Naive thymus-derived CD8-positive, alpha-beta T cell (primary cell): ENCODE data around the gene RUVBL2. TPM values are rescaled to one million over a fixed set of nuclear protein-coding genes. Genes with fewer than 3 reads are reported as not detected.

Source experiments
- ATAC-seq, 2 donors: fragments of 150-1000 bp; cut with Tn5 transposase in 1 of 2; sonication (Bioruptor Pico), chemical (Tn5 transposase) in 1 of 2; 1 replicate in 1 of 2; 2 replicates in 1 of 2; pipeline ENCODE4 v1.10.0; 2021; ENCODE audit warnings: mild to moderate bottlenecking in 2 of 2, moderate library complexity in 2 of 2
- POLR2A ChIA-PET: fragments of 350-600 bp; sonication (Branson Sonifier 250); formaldehyde crosslinking; loops from one replicate; lab custom pipeline; 2021; ENCODE audit warnings: antibody characterized with exemption; lab: Charles Lee
- DNase-seq, 10 donors: peaks; one replicate each; pipeline versions ENCODE4 v3.0.0 to v3.0.0-alpha.2; 2020 to 2022
- H3K27ac Mint-ChIP-seq, 10 donors: one replicate each; pipeline ENCODE4 v1.8.0; 2020 to 2022; ENCODE audit warnings: mild to moderate bottlenecking in 10 of 10, mixed read lengths in 10 of 10, moderate library complexity in 4 of 10, inconsistent platforms in 1 of 10
- H3K27me3 Mint-ChIP-seq, 5 donors: one replicate each; pipeline ENCODE4 v1.8.0; 2021 to 2022; ENCODE audit warnings: mixed read lengths in 5 of 5
- H3K36me3 Mint-ChIP-seq, 3 donors: one replicate each; pipeline ENCODE4 v1.8.0; 2020 to 2022; ENCODE audit warnings: mixed read lengths in 3 of 3, mild to moderate bottlenecking in 2 of 3, inconsistent platforms in 1 of 3
- H3K4me1 Mint-ChIP-seq, 4 donors: one replicate each; pipeline ENCODE4 v1.8.0; 2021 to 2022; ENCODE audit warnings: mixed read lengths in 4 of 4
- H3K4me3 Mint-ChIP-seq, 10 donors: one replicate each; pipeline ENCODE4 v1.8.0; 2020 to 2022; ENCODE audit warnings: mild to moderate bottlenecking in 10 of 10, mixed read lengths in 10 of 10, moderate library complexity in 6 of 10, inconsistent platforms in 1 of 10
- H3K9me3 Mint-ChIP-seq, 9 donors: one replicate each; pipeline ENCODE4 v1.8.0; 2020 to 2022; ENCODE audit warnings: mixed read lengths in 9 of 9, mild to moderate bottlenecking in 3 of 9, inconsistent platforms in 1 of 9, moderate library complexity in 1 of 9
- polyA plus RNA-seq, 3 donors: library from polyadenylated mRNA; unstranded; fragments of 300-500 nt; fragmentation: Illumina TruSeq; gene quantifications; one replicate each; pipeline ENCODE4 v1.2.3, GENCODE V29; 2021
- total RNA-seq, 8 experiments: library from RNA in 2 of 8; stranded (reverse) in 2 of 8; gene quantifications; one replicate each; pipeline ENCODE4 v1.2.3 and lab custom pipeline; 2021 to 2026

Gene RUVBL2
- total RNA-seq (10 to 100 TPM; 30.4 to 32.0 TPM), polyA plus RNA-seq (10 to 100 TPM; 47.5 to 66.1 (median 62.0) TPM), total RNA-seq (lab: John Stamatoyannopoulos, UW) (13.3 to 201 (median 38.8) reads per million in 6 experiments)

DNA sequence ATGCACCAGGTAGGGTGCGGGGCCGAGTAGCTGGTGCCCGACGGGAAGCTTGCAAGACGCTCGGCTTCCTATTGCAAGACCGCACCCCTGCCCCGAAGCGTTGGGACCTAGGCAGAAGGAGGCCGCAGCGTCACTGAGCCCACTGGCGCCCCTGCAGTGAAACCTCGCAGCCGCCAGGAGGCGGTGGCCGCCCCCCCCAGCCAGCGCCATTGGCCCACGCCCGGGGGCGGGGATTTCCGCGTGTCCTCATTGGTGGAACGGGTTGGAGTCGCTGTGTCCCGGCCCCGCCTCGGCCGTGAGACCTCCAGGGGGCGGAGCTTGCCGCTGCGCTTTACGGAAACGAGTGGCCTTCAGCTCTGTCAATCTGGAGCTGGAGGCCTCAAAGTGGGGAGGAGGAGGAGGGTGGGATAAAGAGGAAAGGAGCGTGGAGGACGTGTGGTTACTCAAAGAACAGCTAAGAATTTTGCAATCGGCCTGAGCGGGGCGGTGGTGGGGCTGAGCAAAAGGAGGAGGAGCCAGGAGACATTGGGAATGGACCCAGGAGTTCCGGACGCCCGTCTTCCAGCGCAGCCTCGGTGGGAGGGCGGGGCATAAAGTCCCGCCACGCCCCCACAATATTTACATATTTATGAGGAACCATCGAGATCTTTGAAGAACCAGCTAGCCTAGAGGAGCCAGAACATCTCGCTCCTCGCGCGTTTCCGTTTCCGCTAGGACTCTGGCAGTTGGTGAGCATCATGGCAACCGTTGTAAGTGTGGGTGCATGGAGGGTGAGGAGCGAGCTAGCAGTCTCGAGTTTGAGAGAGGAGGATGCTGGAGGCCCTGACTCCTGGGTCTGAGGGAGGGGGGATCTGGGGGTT lies at the start of gene RUVBL2, which contains the start of gene GYS1:
Gene RUVBL2, plus strand, starts transcription at position 713 of the 860 bp plus-strand sequence. Its CDS starts 25 bp downstream, at position 738.
Gene GYS1, minus strand, starts transcription at position 135 of the 860 bp plus-strand sequence. CDS start 197 bp downstream, outside the sequence.
- peaks cover 33 to 63% (median 44%) of the 10 kb centered on the region in 4 donors for H3K4me1 Mint-ChIP-seq
- H3K4me3 Mint-ChIP-seq: peak within 1 kb of the TSS; percentile 92 to 98 (median 94)
- peak; percentile 98 to 100 (median 99) for DNase-seq
- no peaks in the 10 kb centered on the region for H3K9me3 Mint-ChIP-seq
- H3K27me3 Mint-ChIP-seq: no peaks in the 10 kb centered on the region
- POLR2A ChIA-PET: interaction anchor here (0.5 to 3.4 kb wide), 35 partner anchors 10 to 795 kb away, joined by 3 to 53 read pairs (median 4); partner anchors contain the start of genes AP2A1, BAX, BCL2L12 and CA11
- peak within 1 kb of the TSS; percentile 90 to 99 (median 98) for H3K27ac Mint-ChIP-seq
- H3K36me3 Mint-ChIP-seq: peaks cover 0 to 15% (median 0%) of the 10 kb centered on the region in 3 donors
- ATAC-seq: peak; percentile 92

DNA sequence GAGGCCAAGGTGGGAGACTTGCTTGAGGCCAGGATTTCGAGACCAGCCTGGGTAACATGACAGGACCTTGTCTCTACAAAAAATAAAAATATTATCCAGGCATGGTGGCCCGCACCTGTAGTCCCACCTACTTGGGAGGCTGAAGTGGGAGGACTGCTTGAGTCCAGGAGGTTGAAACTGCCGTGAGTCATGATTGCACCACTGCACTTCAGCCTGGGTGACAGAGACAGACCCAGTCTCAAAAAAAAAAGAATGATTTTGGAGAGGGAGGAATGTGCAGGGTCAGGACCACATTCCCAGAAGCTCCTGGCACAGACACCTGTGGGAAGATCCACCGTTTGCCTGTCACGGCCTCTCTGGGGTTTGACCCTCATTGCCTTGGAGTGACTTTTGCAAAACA lies 48.3 kb upstream of the RUVBL2 start:
- no peak overlapping the region for H3K27ac Mint-ChIP-seq
- peaks cover 0 to 2% (median 0%) of the 10 kb centered on the region in 4 donors for H3K4me1 Mint-ChIP-seq
- H3K27me3 Mint-ChIP-seq: no peaks in the 10 kb centered on the region
- no peak overlapping the region for H3K4me3 Mint-ChIP-seq
- no peak for DNase-seq
- H3K36me3 Mint-ChIP-seq: peaks cover 0 to 11% (median 9%) of the 10 kb centered on the region in 3 donors
- POLR2A ChIA-PET: interaction anchor here (1.3 kb wide), 1 partner anchor 19 kb away, joined by 3 read pairs; no protein-coding TSS in a partner anchor
- no peak for ATAC-seq
- peaks cover 0 to 5% (median 0%) of the 10 kb centered on the region in 9 donors for H3K9me3 Mint-ChIP-seq

DNA sequence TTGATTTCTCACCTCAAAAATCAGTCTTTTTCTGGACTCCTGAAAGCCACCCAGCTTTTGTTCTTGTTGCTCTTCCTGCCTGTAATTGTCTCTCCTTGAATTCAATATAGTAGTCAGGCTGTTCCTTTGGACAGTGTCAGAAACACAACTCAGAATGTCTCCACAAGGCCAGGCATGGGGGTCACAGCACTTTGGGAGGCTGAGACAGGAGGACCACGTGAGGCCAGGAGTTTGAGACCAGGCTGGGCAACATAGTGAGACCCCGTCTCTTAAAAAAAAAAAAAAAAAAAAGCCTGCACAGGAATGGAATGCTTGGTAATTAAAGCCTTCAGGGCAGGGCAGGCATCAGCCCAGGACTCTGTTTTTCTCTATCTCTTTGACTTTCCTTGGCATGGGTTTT lies 47.9 kb upstream of the RUVBL2 start:
- peaks cover 0 to 2% (median 0%) of the 10 kb centered on the region in 4 donors for H3K4me1 Mint-ChIP-seq
- ATAC-seq (no peak), DNase-seq (no peak)
- H3K27me3 Mint-ChIP-seq: no peaks in the 10 kb centered on the region
- peaks cover 0 to 7% (median 6%) of the 10 kb centered on the region in 3 donors for H3K36me3 Mint-ChIP-seq
- no peak overlapping the region for H3K27ac Mint-ChIP-seq
- peaks cover 0 to 5% (median 0%) of the 10 kb centered on the region in 9 donors for H3K9me3 Mint-ChIP-seq
- POLR2A ChIA-PET: interaction anchor here (0.5 to 1.3 kb wide), 2 partner anchors 18 to 33 kb away, joined by 3 read pairs; no protein-coding TSS in a partner anchor
- H3K4me3 Mint-ChIP-seq: no peak overlapping the region

DNA sequence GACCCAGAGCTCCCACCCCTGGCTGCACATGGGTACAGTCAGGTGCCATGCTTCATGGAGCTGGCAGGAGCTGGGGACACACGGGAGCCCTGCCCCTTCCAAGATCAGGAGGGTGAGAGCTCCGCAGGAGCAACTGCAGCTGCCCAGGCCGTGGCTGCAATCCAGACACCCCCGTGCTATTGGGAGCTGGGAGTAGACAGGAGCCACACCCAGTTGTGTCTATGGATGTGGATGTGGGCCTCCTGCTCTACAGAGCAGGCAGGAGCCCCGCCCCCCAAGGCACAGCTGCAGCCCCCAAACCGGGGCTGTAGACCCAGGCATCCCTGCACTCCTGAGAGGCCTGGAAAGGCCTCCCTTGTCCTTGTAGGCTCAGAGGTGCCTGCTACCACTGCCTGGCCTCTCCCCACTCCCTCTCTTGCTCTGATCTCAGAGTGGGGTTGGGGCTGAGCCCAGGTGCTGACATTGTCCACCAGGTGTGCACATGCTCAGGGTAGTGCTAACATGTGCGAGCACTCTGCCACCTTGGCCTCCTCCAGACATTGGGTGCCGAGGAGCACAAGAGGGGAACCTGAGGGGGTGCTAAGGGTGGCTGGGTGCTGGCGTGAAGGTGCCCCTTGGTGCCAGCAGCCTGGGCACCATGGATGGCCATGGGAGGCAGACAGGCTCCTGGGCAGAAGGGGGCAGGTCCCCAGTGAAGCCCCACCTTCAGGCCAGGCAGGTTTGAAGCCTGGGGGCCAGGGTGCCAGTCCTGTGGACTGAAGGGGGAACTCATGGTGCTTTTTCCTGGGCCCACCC lies 47.0 kb upstream of the RUVBL2 start:
- Mint-ChIP-seq H3K36me3 (peaks cover 0 to 2% (median 0%) of the 10 kb centered on the region in 3 donors), H3K27ac (no peak overlapping the region), H3K4me1 (peaks cover 0 to 2% (median 0%) of the 10 kb centered on the region in 4 donors), H3K9me3 (peaks cover 0 to 5% (median 0%) of the 10 kb centered on the region in 9 donors), H3K4me3 (no peak overlapping the region), H3K27me3 (no peaks in the 10 kb centered on the region)
- DNase-seq (no peak), ATAC-seq (no peak)
- POLR2A ChIA-PET: interaction anchor here (0.5 kb wide), 1 partner anchor 34 kb away, joined by 3 read pairs; no protein-coding TSS in a partner anchor

DNA sequence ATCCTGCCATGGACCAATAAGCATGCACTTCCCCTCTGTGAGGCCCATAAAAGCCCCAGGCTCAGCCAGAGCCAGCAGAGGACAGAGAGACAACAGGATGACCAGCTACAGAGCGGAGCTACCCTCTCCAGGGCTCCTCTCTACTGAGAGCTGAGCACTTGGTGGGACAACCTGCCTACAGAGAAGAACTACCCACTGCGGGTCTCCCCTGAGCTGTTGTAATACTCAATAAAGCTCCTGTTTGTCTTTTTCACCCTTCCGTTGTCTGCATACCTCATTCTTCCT lies 46.5 kb upstream of the RUVBL2 start:
- H3K27ac Mint-ChIP-seq: peak overlapping the region in 2 of 10 donors; percentile 13 to 34
- H3K27me3 Mint-ChIP-seq: no peaks in the 10 kb centered on the region
- no peak for ATAC-seq
- H3K36me3 Mint-ChIP-seq: no peaks in the 10 kb centered on the region
- no peak overlapping the region for H3K4me3 Mint-ChIP-seq
- DNase-seq: no peak
- POLR2A ChIA-PET: no interaction called here
- H3K4me1 Mint-ChIP-seq: peaks cover 0 to 2% (median 0%) of the 10 kb centered on the region in 4 donors
- H3K9me3 Mint-ChIP-seq: peaks cover 0 to 5% (median 0%) of the 10 kb centered on the region in 9 donors

DNA sequence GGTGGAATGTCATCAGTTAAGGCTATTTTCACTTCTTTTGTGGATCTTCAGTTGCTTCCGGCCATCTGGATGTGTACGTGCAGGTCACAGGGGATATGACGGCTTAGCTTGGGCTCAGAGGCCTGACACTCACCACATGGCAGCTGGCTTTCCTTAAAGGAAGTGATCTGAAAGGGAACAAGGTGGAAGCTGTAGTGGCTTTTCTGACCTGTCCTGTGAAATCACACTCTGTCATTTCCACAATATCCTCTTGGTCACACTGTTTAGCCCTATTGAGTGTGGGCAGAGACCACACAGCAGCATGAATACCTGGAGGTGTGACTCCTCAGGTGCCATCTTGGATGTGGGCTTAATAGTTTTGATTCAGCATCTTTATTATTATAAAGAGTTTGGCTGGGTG lies 43.5 kb upstream of the RUVBL2 start:
- H3K36me3 Mint-ChIP-seq: no peaks in the 10 kb centered on the region
- peaks cover 2 to 6% (median 3%) of the 10 kb centered on the region in 4 donors for H3K4me1 Mint-ChIP-seq
- H3K4me3 Mint-ChIP-seq: no peak overlapping the region
- peaks cover 0 to 5% (median 0%) of the 10 kb centered on the region in 9 donors for H3K9me3 Mint-ChIP-seq
- no peak overlapping the region for H3K27ac Mint-ChIP-seq
- no peaks in the 10 kb centered on the region for H3K27me3 Mint-ChIP-seq
- POLR2A ChIA-PET: no interaction called here
- ATAC-seq (no peak), DNase-seq (no peak)

DNA sequence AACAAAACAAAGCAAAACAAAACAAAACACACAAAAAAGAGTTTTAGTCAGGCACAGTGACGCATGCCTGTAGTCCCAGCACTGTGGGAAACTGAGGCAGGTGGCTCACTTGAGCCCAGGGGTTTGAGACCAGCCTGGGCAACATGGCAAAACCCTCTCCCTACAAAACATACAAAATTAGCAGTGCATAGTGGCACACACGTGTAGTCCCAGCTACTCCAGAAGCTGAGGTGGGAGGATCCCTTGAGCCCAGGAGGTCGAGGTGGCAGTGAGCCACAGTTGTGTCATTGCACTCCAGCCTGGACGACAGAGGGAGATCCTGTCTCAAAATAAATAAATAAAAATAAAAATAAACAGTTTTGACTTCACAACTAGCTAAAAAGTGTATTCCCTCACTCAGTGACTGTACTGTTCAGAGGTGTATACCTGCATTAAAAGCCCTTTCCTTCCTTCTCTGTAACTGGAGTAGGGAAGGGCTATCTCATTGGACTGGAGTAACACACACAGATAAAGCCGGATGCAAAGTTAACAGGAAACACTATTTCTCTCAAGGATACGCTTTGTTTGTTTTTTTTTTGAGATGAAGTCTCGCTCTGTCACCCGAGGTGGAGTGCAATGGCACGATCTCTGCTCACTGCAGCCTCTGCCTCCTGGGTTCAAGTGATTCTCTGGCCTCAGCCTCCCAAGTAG lies 42.7 kb upstream of the RUVBL2 start:
- no peak overlapping the region for H3K4me3 Mint-ChIP-seq
- DNase-seq (no peak), ATAC-seq (no peak)
- peaks cover 5 to 13% (median 11%) of the 10 kb centered on the region in 4 donors for H3K4me1 Mint-ChIP-seq
- H3K36me3 Mint-ChIP-seq: peaks cover 0 to under 1% (median 0%) of the 10 kb centered on the region in 3 donors
- H3K9me3 Mint-ChIP-seq: peaks cover 0 to 5% (median 0%) of the 10 kb centered on the region in 9 donors
- POLR2A ChIA-PET: interaction anchor here (1.1 kb wide), 1 partner anchor 10 kb away, joined by 3 read pairs; no protein-coding TSS in a partner anchor
- no peak overlapping the region for H3K27ac Mint-ChIP-seq
- no peaks in the 10 kb centered on the region for H3K27me3 Mint-ChIP-seq

DNA sequence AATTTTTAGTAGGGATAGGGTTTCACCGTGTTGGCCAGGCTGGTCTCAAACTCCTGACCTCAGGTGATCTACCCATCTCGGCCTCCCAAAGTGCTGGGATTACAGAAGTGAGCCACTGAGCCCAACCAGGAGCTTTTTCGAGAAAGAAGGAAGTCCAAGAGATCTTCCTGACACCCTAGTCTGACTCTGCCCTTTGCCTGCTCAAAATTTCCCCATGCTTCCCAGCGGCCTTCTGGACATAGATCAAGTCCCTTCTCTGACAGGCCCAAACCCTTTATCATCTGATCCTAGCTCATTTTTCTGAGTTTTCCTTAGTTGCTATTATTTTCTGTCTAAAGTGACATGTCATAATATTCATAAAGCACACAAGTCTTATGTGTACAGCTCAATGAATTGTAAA lies 40.5 kb upstream of the RUVBL2 start:
- POLR2A ChIA-PET: interaction anchor here (0.7 to 3.7 kb wide), 2 partner anchors 12 to 57 kb away, joined by 3 to 51 read pairs; partner anchors contain the start of gene FTL
- H3K27me3 Mint-ChIP-seq: no peaks in the 10 kb centered on the region
- peaks cover 12 to 32% (median 24%) of the 10 kb centered on the region in 4 donors for H3K4me1 Mint-ChIP-seq
- peaks cover 0 to 4% (median 0%) of the 10 kb centered on the region in 9 donors for H3K9me3 Mint-ChIP-seq
- peaks cover 0 to 19% (median 4%) of the 10 kb centered on the region in 3 donors for H3K36me3 Mint-ChIP-seq
- H3K4me3 Mint-ChIP-seq: peak overlapping the region in 9 of 10 donors; percentile 2 to 86 (median 39)
- ATAC-seq: no peak
- H3K27ac Mint-ChIP-seq: peak overlapping the region in 1 of 10 donors; percentile 31
- no peak for DNase-seq

DNA sequence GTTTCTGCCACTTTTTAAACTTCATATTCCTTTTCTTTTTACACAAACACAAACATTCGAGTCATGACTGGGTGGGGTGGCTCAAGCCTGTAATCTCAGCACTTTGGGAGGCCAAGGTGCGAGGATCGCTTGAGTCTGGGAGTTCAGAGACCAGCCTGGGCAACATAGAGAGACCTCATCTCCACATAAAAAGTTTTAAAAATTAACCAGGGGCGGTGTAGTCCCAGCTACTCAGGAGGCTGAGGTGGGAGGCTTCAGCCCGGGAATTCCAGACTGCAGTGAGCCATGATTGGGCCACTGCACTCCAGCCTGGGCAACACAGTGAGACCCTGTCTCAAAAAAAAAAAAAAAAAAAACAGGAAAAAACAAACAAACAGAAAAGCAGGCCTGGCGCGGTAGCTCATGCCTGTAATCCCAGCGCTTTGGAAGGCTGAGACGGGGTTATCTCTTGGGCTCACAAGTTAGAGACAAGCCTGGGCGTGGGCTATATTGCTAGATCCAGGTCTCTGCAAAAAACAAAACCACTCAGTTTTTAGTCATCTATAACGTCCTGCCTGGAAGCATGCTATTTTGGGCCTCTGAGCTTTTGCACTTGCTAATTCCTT lies 39.6 kb upstream of the RUVBL2 start:
- peaks cover 0 to 25% (median 4%) of the 10 kb centered on the region in 3 donors for H3K36me3 Mint-ChIP-seq
- ATAC-seq (no peak), DNase-seq (no peak)
- H3K4me1 Mint-ChIP-seq: peaks cover 12 to 35% (median 27%) of the 10 kb centered on the region in 4 donors
- no peaks in the 10 kb centered on the region for H3K27me3 Mint-ChIP-seq
- H3K4me3 Mint-ChIP-seq: peak overlapping the region; percentile 84 to 95 (median 90)
- POLR2A ChIA-PET: interaction anchor here (0.6 to 3.7 kb wide), 8 partner anchors 11 to 172 kb away, joined by 3 to 51 read pairs (median 6); partner anchors contain the start of genes FTL, GYS1 and NUCB1
- H3K9me3 Mint-ChIP-seq: no peaks in the 10 kb centered on the region
- peak overlapping the region; percentile 84 to 97 (median 92) for H3K27ac Mint-ChIP-seq

DNA sequence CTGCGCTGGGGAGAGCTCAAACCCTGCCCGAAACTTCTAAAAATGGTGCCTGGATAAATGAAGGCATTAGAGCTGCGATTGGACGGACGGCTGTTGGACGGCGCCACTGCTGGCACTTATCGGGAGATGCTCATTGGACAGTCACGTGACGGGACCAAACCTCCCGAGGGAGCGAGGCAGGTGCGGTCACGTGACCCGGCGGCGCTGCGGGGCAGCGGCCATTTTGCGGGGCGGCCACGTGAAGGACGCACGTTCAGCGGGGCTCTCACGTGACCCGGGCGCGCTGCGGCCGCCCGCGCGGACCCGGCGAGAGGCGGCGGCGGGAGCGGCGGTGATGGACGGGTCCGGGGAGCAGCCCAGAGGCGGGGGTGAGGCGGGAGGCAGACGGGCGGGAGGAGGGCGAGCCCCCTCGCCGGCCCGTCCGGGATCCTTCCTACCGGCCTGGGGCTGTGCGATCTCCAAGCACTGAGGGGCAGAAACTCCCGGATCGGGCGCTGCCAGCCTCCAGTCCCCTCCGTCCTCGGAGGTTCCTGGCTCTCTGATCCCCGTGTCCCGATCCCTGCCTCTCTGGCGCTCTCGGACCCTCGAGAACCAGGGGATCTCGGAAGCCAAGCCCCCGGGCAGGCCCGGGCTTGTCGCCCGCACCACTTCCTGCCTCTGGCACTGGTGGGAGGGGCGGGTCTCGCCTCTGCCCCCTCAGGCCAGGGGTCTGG lies 38.9 kb upstream of the RUVBL2 start, which contains the start of gene BAX:
Gene BAX, plus strand, starts transcription at position 281 of the 713 bp plus-strand sequence. Its CDS starts 54 bp downstream, at position 335.
- POLR2A ChIA-PET: interaction anchor here (0.7 to 3.7 kb wide), 9 partner anchors 10 to 172 kb away, joined by 3 to 51 read pairs (median 8); partner anchors contain the start of genes FTL, GYS1, NUCB1 and PPP1R15A
- DNase-seq: peak; percentile 65 to 91 (median 76)
- H3K36me3 Mint-ChIP-seq: peaks cover 0 to 25% (median 4%) of the 10 kb centered on the region in 3 donors
- no peaks in the 10 kb centered on the region for H3K27me3 Mint-ChIP-seq
- H3K9me3 Mint-ChIP-seq: no peaks in the 10 kb centered on the region
- H3K4me3 Mint-ChIP-seq: peak within 1 kb of the TSS; percentile 84 to 95 (median 90)
- peaks cover 12 to 38% (median 28%) of the 10 kb centered on the region in 4 donors for H3K4me1 Mint-ChIP-seq
- peak within 1 kb of the TSS; percentile 84 to 97 (median 92) for H3K27ac Mint-ChIP-seq
- ATAC-seq: peak; percentile 90 to 92
